ENCODE measurements around the gene TTLL11.

The TTLL11 gene

DNA sequence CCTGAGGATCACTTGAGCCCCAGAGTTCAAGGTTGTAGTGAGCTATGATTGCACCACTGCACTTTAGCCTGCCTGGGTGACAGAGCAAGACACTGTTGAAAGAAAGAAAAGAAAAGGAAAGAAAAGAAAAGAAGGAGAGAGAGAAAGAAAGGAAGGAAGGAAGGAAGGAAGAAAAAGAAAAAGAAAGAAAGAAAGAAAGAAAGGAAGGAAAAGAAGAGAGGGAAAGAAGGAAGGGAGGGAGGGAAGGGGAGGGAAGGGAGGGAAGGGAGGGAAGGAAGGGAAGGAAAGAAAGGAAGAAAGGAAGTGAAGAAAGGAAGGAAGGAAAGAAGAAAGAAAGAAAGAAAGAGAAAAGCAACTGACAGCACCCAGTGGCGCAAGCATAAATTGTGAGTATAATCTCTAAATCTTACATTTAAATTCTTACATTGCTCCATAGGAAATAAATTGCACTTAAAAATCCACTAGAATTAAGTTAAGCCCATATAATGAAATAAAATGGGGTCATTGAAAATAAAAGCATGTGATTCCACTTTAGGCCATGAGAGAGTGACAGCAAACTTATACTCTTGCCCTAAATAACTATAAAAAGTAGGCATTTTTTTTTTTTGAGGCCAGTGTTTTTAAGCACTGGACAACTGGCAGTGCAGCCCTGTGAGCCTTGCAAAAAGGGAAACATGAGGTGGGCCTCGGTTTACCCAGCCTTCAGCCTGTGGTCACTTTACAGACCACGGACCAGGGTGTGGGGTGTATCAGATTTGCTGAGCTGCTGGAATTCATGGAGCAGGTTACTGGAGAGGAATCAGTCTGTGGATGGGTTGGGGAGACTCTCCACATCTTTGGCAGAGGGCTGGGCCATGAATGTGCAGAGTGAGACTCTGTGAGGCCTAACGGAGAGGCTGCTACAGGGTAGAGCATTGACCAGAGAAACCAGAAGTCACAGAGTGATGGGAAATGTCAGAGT, 175.5 kb downstream of the TTLL11 start:
- no peak for TF ChIP-seq PAX5 (IDR thresholded peaks at IDR 0.05; ENCODE audit: insufficient read depth, low read length, severe bottlenecking)
- TF ChIP-seq POLR2A (IDR thresholded peaks at IDR 0.05; ENCODE audit: low read depth, low read length), result no peak
- TF ChIP-seq SPI1 (IDR thresholded peaks at IDR 0.05; ENCODE audit: low read depth, low read length), result no peak
- no peak for TF ChIP-seq TAF1 (IDR thresholded peaks at IDR 0.05; ENCODE audit: low read depth, low read length)
- no peak for TF ChIP-seq POU2F2 (IDR thresholded peaks at IDR 0.05; ENCODE audit: low read depth, low read length)
- no peak for TF ChIP-seq POLR2AphosphoS5 (IDR thresholded peaks at IDR 0.05; ENCODE audit: low read depth, low read length)
- FAIRE-seq (no peak), DNase-seq (ENCODE audit: insufficient read length, low spot score) (no peak)

DNA sequence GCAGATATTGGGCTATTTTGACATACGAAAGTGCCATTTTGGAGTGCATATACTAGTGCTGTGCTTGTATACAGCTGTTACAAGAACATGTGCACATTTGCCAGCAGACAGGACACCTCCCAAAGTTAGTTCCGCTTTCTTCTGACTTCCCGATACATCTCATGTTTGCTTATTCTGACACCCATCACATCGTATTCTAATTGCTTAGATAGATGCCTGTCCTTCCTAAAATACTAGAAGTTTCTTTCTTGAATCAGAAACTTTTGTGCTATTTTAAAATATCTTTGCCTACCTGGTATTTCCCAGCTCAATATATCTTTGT, 177.8 kb downstream of the TTLL11 start:
- TF ChIP-seq SPI1 (IDR thresholded peaks at IDR 0.05; ENCODE audit: low read depth, low read length) (no peak), PAX5 (IDR thresholded peaks at IDR 0.05; ENCODE audit: insufficient read depth, low read length, severe bottlenecking) (no peak), TAF1 (IDR thresholded peaks at IDR 0.05; ENCODE audit: low read depth, low read length) (no peak), POU2F2 (IDR thresholded peaks at IDR 0.05; ENCODE audit: low read depth, low read length) (no peak), POLR2AphosphoS5 (IDR thresholded peaks at IDR 0.05; ENCODE audit: low read depth, low read length) (no peak), POLR2A (IDR thresholded peaks at IDR 0.05; ENCODE audit: low read depth, low read length) (no peak)
- DNase-seq (ENCODE audit: insufficient read length, low spot score) (no peak), FAIRE-seq (no peak)

DNA sequence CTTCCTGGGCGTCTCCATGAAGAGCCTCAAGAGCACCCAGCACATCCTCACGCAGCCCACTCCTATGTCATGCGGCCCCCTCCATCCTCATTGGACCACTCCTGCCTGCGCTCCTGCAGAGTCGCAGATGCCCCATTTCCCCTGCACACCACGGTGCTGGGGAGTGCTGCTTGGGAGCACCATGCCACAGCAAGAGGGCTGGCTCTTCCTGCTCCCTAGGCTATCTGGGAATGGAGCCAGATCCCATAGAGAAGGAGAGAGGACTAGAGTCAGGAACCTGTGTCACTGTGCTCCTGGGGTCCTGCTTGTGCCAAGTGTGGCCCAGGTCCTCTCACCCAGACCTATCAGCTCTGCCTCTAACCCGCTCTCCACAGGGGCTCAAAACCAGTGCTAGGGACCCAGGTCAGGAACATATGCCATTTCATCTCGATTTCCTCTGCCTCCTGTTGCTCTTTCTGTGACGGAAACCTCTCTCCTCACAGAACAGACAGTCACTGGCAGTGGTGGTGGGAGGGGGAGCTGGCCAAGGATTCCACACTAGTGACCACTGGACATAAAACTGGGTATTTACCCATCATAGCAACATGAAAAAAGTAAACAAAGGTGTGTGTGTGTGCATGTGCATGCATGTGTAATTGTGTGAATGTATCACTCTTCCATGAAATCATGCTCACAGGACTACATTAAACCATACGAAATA, 178.4 kb downstream of the TTLL11 start:
- TF ChIP-seq POLR2AphosphoS5 (IDR thresholded peaks at IDR 0.05; ENCODE audit: low read depth, low read length) (no peak), TAF1 (IDR thresholded peaks at IDR 0.05; ENCODE audit: low read depth, low read length) (no peak), PAX5 (IDR thresholded peaks at IDR 0.05; ENCODE audit: insufficient read depth, low read length, severe bottlenecking) (no peak), POU2F2 (IDR thresholded peaks at IDR 0.05; ENCODE audit: low read depth, low read length) (no peak), SPI1 (IDR thresholded peaks at IDR 0.05; ENCODE audit: low read depth, low read length) (no peak), POLR2A (IDR thresholded peaks at IDR 0.05; ENCODE audit: low read depth, low read length) (no peak)
- FAIRE-seq (no peak), DNase-seq (ENCODE audit: insufficient read length, low spot score) (no peak)

DNA sequence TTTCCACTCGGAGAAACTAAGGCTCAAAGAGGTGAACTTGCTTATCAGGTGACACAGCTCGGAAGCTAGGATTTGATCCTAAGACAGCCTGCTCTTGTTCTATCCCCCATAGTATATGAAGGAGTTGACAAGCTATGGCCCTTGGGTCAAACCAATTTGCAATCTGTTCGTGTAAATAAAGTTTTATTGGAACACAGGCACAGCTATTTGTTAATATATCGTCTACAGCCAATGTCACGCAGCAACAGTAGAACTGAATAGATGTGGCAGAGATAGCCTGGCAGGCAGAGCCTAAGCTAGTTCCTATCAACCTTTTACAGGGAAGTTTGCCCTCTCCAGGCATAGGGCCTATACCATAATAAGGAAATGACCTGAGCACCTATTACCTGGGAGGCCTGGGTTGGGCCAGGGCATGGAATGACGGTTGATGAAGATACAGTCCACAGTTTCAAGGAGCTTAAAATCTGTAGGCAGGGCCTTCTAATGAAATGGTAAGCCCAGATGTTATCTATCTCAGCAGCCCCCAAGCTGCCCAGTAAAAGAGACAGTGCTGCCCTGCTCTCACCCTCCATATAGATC, 179.0 kb downstream of the TTLL11 start:
- DNase-seq (ENCODE audit: insufficient read length, low spot score) (no peak), FAIRE-seq (no peak)
- TF ChIP-seq TAF1 (IDR thresholded peaks at IDR 0.05; ENCODE audit: low read depth, low read length) (no peak), POU2F2 (IDR thresholded peaks at IDR 0.05; ENCODE audit: low read depth, low read length) (no peak), POLR2AphosphoS5 (IDR thresholded peaks at IDR 0.05; ENCODE audit: low read depth, low read length) (no peak), SPI1 (IDR thresholded peaks at IDR 0.05; ENCODE audit: low read depth, low read length) (no peak), POLR2A (IDR thresholded peaks at IDR 0.05; ENCODE audit: low read depth, low read length) (no peak), PAX5 (IDR thresholded peaks at IDR 0.05; ENCODE audit: insufficient read depth, low read length, severe bottlenecking) (no peak)

DNA sequence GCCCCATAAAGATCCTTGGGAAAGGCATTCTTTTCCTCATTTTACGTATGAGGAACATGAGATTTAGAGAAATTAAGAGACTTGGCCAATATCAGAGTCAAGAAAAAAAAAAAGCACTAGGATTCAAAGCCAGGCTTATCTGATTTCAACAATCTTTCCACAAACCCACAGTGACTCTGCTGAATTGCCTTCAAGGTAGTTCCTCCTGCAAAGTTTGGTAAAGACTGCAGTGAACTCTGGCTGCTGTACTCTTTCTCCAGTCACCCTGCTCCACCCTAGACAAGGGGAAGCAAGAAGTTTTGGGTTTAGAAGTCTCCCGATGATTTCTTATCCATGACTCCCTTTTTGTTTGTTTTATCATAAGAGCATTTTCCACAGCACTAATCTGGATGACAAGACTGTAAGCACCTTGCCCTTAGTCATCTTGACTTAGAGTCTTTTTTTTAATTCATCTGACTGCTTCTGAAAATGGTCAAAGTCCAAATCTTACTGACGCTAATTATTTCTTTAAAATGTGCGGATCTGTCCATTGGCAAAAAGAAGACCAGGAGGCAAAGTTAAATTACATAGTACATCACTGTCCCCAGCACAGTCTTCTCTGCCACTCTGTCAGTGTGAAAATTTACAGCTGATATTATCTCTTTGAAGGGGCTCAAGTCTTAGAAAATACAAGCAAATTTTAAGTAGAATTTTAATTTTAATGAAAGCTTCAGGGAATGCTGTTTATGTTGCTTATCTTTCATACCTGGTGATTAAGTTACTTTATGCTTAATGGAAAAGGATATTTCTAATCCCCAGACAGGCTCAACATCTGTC, 180.1 kb downstream of the TTLL11 start:
- no peak for FAIRE-seq
- DNase-seq (ENCODE audit: insufficient read length, low spot score), result no peak
- TF ChIP-seq PAX5 (IDR thresholded peaks at IDR 0.05; ENCODE audit: insufficient read depth, low read length, severe bottlenecking), result no peak
- TF ChIP-seq SPI1 (IDR thresholded peaks at IDR 0.05; ENCODE audit: low read depth, low read length), result no peak
- TF ChIP-seq POU2F2 (IDR thresholded peaks at IDR 0.05; ENCODE audit: low read depth, low read length), result no peak
- no peak for TF ChIP-seq TAF1 (IDR thresholded peaks at IDR 0.05; ENCODE audit: low read depth, low read length)
- no peak for TF ChIP-seq POLR2A (IDR thresholded peaks at IDR 0.05; ENCODE audit: low read depth, low read length)
- TF ChIP-seq POLR2AphosphoS5 (IDR thresholded peaks at IDR 0.05; ENCODE audit: low read depth, low read length), result no peak

DNA sequence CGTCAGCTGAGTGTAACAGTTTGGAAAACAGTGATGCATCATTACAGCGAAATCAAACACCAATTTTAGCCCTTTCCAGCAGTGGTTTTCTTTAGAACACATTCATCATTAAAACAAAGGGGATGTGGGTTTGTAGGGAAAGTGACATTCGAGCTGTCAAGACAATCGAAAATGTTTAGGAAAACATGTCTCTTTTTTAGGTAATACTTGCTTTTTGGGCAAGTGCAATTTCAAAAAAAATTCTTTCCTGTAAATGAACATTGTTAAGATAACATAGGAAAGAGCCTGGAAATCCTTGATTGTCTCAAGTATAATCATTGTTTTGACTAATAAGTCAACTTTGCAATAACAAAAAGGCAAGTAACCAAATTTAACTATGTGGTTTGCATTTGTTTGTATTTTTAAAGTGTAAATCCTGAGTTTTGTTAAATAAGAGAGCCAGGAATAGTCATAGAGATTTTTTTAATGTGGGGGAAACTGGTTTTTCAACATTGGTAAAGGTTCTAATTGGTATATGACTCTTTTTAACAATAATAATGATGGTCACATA, 182.5 kb downstream of the TTLL11 start:
- DNase-seq (ENCODE audit: insufficient read length, low spot score) (no peak), FAIRE-seq (no peak)
- TF ChIP-seq POU2F2 (IDR thresholded peaks at IDR 0.05; ENCODE audit: low read depth, low read length) (no peak), POLR2A (IDR thresholded peaks at IDR 0.05; ENCODE audit: low read depth, low read length) (no peak), PAX5 (IDR thresholded peaks at IDR 0.05; ENCODE audit: insufficient read depth, low read length, severe bottlenecking) (no peak), SPI1 (IDR thresholded peaks at IDR 0.05; ENCODE audit: low read depth, low read length) (no peak), TAF1 (IDR thresholded peaks at IDR 0.05; ENCODE audit: low read depth, low read length) (no peak), POLR2AphosphoS5 (IDR thresholded peaks at IDR 0.05; ENCODE audit: low read depth, low read length) (no peak)

DNA sequence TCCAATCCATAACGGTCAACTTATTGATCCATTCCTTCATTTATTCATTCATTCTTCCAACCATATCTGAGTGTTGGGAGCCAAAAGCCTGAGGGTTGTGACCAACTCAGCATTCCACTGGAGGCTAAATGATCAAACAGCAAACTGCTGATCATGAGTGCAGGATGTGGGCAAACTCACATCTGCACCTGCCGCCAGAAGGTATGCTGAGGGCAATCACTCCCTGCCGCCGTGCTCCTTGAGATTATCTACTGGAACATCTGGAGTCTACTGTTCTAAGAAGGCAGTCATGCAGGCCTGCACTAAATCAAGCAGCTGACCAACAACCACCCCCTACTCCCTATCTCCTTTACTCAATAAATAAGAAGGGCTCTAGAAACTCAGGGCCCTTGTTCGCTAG, 184.0 kb downstream of the TTLL11 start:
- TF ChIP-seq TAF1 (IDR thresholded peaks at IDR 0.05; ENCODE audit: low read depth, low read length) (no peak), POLR2A (IDR thresholded peaks at IDR 0.05; ENCODE audit: low read depth, low read length) (no peak), SPI1 (IDR thresholded peaks at IDR 0.05; ENCODE audit: low read depth, low read length) (no peak), PAX5 (IDR thresholded peaks at IDR 0.05; ENCODE audit: insufficient read depth, low read length, severe bottlenecking) (no peak), POLR2AphosphoS5 (IDR thresholded peaks at IDR 0.05; ENCODE audit: low read depth, low read length) (no peak), POU2F2 (IDR thresholded peaks at IDR 0.05; ENCODE audit: low read depth, low read length) (no peak)
- FAIRE-seq (no peak), DNase-seq (ENCODE audit: insufficient read length, low spot score) (no peak)

Measured in GM12891 (cell line).